HEK293 (cell line): ENCODE data around the gene PRTFDC1.

Experiments
- CTCF ChIA-PET: fragments of 350-600 bp; formaldehyde crosslinking; extraction: SDS; loops from one replicate; lab custom pipeline; 2021; ENCODE audit warnings: antibody characterized with exemption; lab: Yijun Ruan, JAX
- POLR2A ChIA-PET: fragments of 300-600 bp; formaldehyde crosslinking; extraction: SDS; loops from one replicate; lab custom pipeline; 2020; ENCODE audit warnings: antibody characterized with exemption, inconsistent platforms; lab: Yijun Ruan, JAX
- H3K27ac ChIP-seq: fragments of 200-500 bp; sonication (Bioruptor generic); 2 replicates; pipeline ENCODE4 v1.5.1; 2014; ENCODE audit warnings: low read depth, low read length, control low read depth, inconsistent platforms; ENCODE audit errors: extremely low read depth
- H3K36me3 ChIP-seq, 2 experiments: fragments of 200-500 bp in 1 of 2; sonication (Bioruptor generic) in 1 of 2; 1 replicate in 1 of 2; 2 replicates in 1 of 2; pipeline ENCODE4 v1.5.1; 2014 to 2017; ENCODE audit warnings: inconsistent platforms in 2 of 2, low read length in 2 of 2; ENCODE audit not compliant: control insufficient read depth in 2 of 2, insufficient read depth in 1 of 2
- H3K4me1 ChIP-seq: fragments of 200-500 bp; sonication (Bioruptor generic); 2 replicates; pipeline ENCODE4 v1.5.1; 2014; ENCODE audit warnings: mild to moderate bottlenecking, low read length, inconsistent platforms; ENCODE audit not compliant: control insufficient read depth, insufficient read depth
- H3K4me3 ChIP-seq: 2 replicates; pipeline ENCODE4 v1.5.1; 2011; ENCODE audit warnings: low read depth, mild to moderate bottlenecking, control low read depth, low read length, moderate library complexity
- H3K9me3 ChIP-seq: fragments of 200-500 bp; sonication (Bioruptor generic); 2 replicates; pipeline ENCODE4 v1.5.1; 2014; ENCODE audit warnings: low read depth, low read length, inconsistent platforms; ENCODE audit not compliant: control insufficient read depth, insufficient read depth
- ZBTB21 ChIP-seq: fragments of 450-650 bp; formaldehyde crosslinking; IDR thresholded peaks from 2 replicates; pipeline ENCODE4 v1.5.1; 2017; ENCODE audit warnings: missing biosample characterization, missing genetic modification characterization
- ZBTB8A ChIP-seq: fragments of 450-650 bp; formaldehyde crosslinking; IDR thresholded peaks from 2 replicates; pipeline ENCODE4 v1.5.1; 2016; ENCODE audit warnings: missing biosample characterization, missing genetic modification characterization
- ZEB2 ChIP-seq: fragments of 450-650 bp; formaldehyde crosslinking; IDR thresholded peaks from 2 replicates; pipeline ENCODE4 v1.5.1; 2016; ENCODE audit warnings: missing biosample characterization, missing genetic modification characterization
- ZNF155 ChIP-seq: fragments of 450-650 bp; formaldehyde crosslinking; IDR thresholded peaks from 2 replicates; pipeline ENCODE4 v1.5.1; 2016; ENCODE audit warnings: missing biosample characterization, missing genetic modification characterization
- ZNF16 ChIP-seq: fragments of 450-650 bp; formaldehyde crosslinking; IDR thresholded peaks from 2 replicates; pipeline ENCODE4 v1.5.1; 2016; ENCODE audit warnings: low read depth, missing biosample characterization, missing genetic modification characterization
- ZNF169 ChIP-seq: fragments of 450-650 bp; formaldehyde crosslinking; IDR thresholded peaks from 2 replicates; pipeline ENCODE4 v1.5.1; 2016; ENCODE audit warnings: missing biosample characterization, missing genetic modification characterization
- ZNF274 ChIP-seq, 2 experiments: fragments of 200-500 bp in 1 of 2; fragments of 450-650 bp in 1 of 2; sonication (Bioruptor generic) in 1 of 2; formaldehyde crosslinking in 1 of 2; IDR thresholded peaks; 2 replicates each; pipeline versions ENCODE4 v1.5.1 to v1.6.1; 2014 to 2016; ENCODE audit warnings: borderline replicate concordance in 1 of 2, inconsistent platforms in 1 of 2, low read length in 1 of 2, missing biosample characterization in 1 of 2, missing genetic modification characterization in 1 of 2
- ZNF37A ChIP-seq: fragments of 450-650 bp; IDR thresholded peaks from 2 replicates; pipeline ENCODE4 v1.5.1; 2018; ENCODE audit warnings: missing biosample characterization, missing genetic modification characterization
- ZNF530 ChIP-seq: fragments of 450-650 bp; formaldehyde crosslinking; IDR thresholded peaks from 2 replicates; pipeline ENCODE4 v1.5.1; 2016; ENCODE audit warnings: low read depth, missing biosample characterization, missing genetic modification characterization
- ZNF549 ChIP-seq: fragments of 450-650 bp; IDR thresholded peaks from 2 replicates; pipeline ENCODE4 v1.5.1; 2018; ENCODE audit warnings: missing biosample characterization, missing genetic modification characterization, mild to moderate bottlenecking, inconsistent platforms, moderate library complexity
- ZNF707 ChIP-seq: fragments of 450-650 bp; formaldehyde crosslinking; IDR thresholded peaks from 2 replicates; pipeline ENCODE4 v1.5.1; 2016; ENCODE audit warnings: missing biosample characterization, missing genetic modification characterization
- ZNF792 ChIP-seq: fragments of 450-650 bp; formaldehyde crosslinking; IDR thresholded peaks from 2 replicates; pipeline ENCODE4 v1.5.1; 2016; ENCODE audit warnings: missing biosample characterization, missing genetic modification characterization
- ZNF837 ChIP-seq: fragments of 450-650 bp; formaldehyde crosslinking; IDR thresholded peaks from 2 replicates; pipeline ENCODE4 v1.5.1; 2016; ENCODE audit warnings: missing biosample characterization, missing genetic modification characterization
- TF ChIP-seq, protein P1 (sequence below): fragments of 450-650 bp; IDR thresholded peaks from 2 replicates; pipeline ENCODE4 v1.5.1; 2018; ENCODE audit warnings: missing biosample characterization, missing genetic modification characterization
- TF ChIP-seq, protein P2 (sequence below): fragments of 450-650 bp; formaldehyde crosslinking; IDR thresholded peaks from 2 replicates; pipeline ENCODE4 v1.5.1; 2016; ENCODE audit warnings: missing biosample characterization, missing genetic modification characterization
- TF ChIP-seq, protein P3 (sequence below): fragments of 450-650 bp; formaldehyde crosslinking; IDR thresholded peaks from 2 replicates; pipeline ENCODE4 v1.5.1; 2016; ENCODE audit warnings: missing biosample characterization, missing genetic modification characterization
- TF ChIP-seq, protein P4 (sequence below): fragments of 450-650 bp; formaldehyde crosslinking; IDR thresholded peaks from 2 replicates; pipeline ENCODE4 v1.5.1; 2016; ENCODE audit warnings: missing biosample characterization, missing genetic modification characterization, borderline replicate concordance
- TF ChIP-seq, protein P5 (sequence below): fragments of 450-650 bp; formaldehyde crosslinking; IDR thresholded peaks from 2 replicates; pipeline ENCODE4 v1.5.1; 2016; ENCODE audit warnings: missing biosample characterization, missing genetic modification characterization
- TF ChIP-seq, protein P6 (sequence below): fragments of 450-650 bp; formaldehyde crosslinking; IDR thresholded peaks from 2 replicates; pipeline ENCODE4 v1.5.1; 2016; ENCODE audit warnings: missing biosample characterization, missing genetic modification characterization

PRTFDC1 gene

DNA sequence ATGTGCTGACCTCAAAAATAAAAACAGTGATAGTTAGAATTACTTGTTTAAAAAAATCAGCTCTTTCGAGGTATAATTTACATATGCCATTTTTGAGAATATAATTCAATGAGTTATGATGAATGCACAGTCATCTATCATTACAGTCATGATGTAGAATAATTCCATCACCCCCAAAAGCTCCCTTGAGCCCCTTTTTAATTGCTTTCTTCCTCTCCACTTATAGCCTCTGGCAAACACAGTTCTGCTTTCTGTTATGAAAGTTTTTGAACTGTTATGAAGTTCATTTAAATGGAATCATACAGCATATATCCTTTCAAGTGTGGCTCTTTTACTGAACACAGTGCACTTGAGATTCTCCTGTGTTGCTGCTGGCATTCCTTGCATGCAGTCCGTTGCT, 41.4 kb downstream of the PRTFDC1 start:
- Histone ChIP-seq H3K27ac (no peak overlapping the region), H3K36me3 (no peaks in the 10 kb centered on the region), H3K4me1 (no peaks in the 10 kb centered on the region), H3K4me3 (no peak overlapping the region), H3K9me3 (no peaks in the 10 kb centered on the region)
- POLR2A ChIA-PET, result no interaction called here
- no peak for TF ChIP-seq ZNF792 (tag by site-specific recombination)
- no peak for TF ChIP-seq ZBTB21 (tag by site-specific recombination)
- TF ChIP-seq, protein P1, sequence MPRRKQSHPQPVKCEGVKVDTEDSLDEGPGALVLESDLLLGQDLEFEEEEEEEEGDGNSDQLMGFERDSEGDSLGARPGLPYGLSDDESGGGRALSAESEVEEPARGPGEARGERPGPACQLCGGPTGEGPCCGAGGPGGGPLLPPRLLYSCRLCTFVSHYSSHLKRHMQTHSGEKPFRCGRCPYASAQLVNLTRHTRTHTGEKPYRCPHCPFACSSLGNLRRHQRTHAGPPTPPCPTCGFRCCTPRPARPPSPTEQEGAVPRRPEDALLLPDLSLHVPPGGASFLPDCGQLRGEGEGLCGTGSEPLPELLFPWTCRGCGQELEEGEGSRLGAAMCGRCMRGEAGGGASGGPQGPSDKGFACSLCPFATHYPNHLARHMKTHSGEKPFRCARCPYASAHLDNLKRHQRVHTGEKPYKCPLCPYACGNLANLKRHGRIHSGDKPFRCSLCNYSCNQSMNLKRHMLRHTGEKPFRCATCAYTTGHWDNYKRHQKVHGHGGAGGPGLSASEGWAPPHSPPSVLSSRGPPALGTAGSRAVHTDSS, result no peak
- no peak for TF ChIP-seq ZNF707
- TF ChIP-seq, protein P2, sequence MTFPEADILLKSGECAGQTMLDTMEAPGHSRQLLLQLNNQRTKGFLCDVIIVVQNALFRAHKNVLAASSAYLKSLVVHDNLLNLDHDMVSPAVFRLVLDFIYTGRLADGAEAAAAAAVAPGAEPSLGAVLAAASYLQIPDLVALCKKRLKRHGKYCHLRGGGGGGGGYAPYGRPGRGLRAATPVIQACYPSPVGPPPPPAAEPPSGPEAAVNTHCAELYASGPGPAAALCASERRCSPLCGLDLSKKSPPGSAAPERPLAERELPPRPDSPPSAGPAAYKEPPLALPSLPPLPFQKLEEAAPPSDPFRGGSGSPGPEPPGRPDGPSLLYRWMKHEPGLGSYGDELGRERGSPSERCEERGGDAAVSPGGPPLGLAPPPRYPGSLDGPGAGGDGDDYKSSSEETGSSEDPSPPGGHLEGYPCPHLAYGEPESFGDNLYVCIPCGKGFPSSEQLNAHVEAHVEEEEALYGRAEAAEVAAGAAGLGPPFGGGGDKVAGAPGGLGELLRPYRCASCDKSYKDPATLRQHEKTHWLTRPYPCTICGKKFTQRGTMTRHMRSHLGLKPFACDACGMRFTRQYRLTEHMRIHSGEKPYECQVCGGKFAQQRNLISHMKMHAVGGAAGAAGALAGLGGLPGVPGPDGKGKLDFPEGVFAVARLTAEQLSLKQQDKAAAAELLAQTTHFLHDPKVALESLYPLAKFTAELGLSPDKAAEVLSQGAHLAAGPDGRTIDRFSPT (tag by site-specific recombination), result no peak
- TF ChIP-seq ZNF37A (tag by site-specific recombination), result no peak
- TF ChIP-seq ZNF837, result no peak
- TF ChIP-seq ZBTB8A (tag by site-specific recombination), result no peak
- TF ChIP-seq, protein P3, sequence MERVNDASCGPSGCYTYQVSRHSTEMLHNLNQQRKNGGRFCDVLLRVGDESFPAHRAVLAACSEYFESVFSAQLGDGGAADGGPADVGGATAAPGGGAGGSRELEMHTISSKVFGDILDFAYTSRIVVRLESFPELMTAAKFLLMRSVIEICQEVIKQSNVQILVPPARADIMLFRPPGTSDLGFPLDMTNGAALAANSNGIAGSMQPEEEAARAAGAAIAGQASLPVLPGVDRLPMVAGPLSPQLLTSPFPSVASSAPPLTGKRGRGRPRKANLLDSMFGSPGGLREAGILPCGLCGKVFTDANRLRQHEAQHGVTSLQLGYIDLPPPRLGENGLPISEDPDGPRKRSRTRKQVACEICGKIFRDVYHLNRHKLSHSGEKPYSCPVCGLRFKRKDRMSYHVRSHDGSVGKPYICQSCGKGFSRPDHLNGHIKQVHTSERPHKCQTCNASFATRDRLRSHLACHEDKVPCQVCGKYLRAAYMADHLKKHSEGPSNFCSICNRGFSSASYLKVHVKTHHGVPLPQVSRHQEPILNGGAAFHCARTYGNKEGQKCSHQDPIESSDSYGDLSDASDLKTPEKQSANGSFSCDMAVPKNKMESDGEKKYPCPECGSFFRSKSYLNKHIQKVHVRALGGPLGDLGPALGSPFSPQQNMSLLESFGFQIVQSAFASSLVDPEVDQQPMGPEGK (tag by site-specific recombination), result no peak
- no peak for TF ChIP-seq ZNF530 (tag by site-specific recombination)
- no peak for TF ChIP-seq ZEB2 (tag by site-specific recombination)
- no peak for TF ChIP-seq ZNF549 (tag by site-specific recombination)
- TF ChIP-seq, protein P4, sequence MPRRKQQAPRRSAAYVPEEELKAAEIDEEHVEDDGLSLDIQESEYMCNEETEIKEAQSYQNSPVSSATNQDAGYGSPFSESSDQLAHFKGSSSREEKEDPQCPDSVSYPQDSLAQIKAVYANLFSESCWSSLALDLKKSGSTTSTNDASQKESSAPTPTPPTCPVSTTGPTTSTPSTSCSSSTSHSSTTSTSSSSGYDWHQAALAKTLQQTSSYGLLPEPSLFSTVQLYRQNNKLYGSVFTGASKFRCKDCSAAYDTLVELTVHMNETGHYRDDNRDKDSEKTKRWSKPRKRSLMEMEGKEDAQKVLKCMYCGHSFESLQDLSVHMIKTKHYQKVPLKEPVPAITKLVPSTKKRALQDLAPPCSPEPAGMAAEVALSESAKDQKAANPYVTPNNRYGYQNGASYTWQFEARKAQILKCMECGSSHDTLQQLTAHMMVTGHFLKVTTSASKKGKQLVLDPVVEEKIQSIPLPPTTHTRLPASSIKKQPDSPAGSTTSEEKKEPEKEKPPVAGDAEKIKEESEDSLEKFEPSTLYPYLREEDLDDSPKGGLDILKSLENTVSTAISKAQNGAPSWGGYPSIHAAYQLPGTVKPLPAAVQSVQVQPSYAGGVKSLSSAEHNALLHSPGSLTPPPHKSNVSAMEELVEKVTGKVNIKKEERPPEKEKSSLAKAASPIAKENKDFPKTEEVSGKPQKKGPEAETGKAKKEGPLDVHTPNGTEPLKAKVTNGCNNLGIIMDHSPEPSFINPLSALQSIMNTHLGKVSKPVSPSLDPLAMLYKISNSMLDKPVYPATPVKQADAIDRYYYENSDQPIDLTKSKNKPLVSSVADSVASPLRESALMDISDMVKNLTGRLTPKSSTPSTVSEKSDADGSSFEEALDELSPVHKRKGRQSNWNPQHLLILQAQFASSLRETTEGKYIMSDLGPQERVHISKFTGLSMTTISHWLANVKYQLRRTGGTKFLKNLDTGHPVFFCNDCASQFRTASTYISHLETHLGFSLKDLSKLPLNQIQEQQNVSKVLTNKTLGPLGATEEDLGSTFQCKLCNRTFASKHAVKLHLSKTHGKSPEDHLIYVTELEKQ (tag by site-specific recombination), result no peak
- no peak for TF ChIP-seq ZNF16
- no peak for TF ChIP-seq ZNF274 (IDR thresholded peaks at IDR 0.05; ENCODE audit: low read length)
- no peak for TF ChIP-seq ZNF274 (tag by site-specific recombination; IDR thresholded peaks at IDR 0.05; ENCODE audit: borderline replicate concordance)
- TF ChIP-seq ZNF155, result no peak
- no peak for TF ChIP-seq ZNF169 (tag by site-specific recombination)
- TF ChIP-seq, protein P5, sequence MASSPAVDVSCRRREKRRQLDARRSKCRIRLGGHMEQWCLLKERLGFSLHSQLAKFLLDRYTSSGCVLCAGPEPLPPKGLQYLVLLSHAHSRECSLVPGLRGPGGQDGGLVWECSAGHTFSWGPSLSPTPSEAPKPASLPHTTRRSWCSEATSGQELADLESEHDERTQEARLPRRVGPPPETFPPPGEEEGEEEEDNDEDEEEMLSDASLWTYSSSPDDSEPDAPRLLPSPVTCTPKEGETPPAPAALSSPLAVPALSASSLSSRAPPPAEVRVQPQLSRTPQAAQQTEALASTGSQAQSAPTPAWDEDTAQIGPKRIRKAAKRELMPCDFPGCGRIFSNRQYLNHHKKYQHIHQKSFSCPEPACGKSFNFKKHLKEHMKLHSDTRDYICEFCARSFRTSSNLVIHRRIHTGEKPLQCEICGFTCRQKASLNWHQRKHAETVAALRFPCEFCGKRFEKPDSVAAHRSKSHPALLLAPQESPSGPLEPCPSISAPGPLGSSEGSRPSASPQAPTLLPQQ, result no peak
- TF ChIP-seq, protein P6, sequence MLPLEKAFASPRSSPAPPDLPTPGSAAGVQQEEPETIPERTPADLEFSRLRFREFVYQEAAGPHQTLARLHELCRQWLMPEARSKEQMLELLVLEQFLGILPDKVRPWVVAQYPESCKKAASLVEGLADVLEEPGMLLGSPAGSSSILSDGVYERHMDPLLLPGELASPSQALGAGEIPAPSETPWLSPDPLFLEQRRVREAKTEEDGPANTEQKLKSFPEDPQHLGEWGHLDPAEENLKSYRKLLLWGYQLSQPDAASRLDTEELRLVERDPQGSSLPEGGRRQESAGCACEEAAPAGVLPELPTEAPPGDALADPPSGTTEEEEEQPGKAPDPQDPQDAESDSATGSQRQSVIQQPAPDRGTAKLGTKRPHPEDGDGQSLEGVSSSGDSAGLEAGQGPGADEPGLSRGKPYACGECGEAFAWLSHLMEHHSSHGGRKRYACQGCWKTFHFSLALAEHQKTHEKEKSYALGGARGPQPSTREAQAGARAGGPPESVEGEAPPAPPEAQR (tag by site-specific recombination), result no peak
- CTCF ChIA-PET, result no interaction called here
